GM12873 (cell line): Measurements from ENCODE around the gene GLB1L2.

Experiments used
- TF ChIP-seq, protein P1 (sequence below): IDR thresholded peaks from 2 replicates; pipeline ENCODE4 v1.5.1; 2012; ENCODE audit warnings: low read depth, mild to moderate bottlenecking, moderate library complexity, low read length, control low read depth; ENCODE audit not compliant: insufficient read depth; ENCODE audit errors: missing control alignments

GLB1L2 gene

DNA sequence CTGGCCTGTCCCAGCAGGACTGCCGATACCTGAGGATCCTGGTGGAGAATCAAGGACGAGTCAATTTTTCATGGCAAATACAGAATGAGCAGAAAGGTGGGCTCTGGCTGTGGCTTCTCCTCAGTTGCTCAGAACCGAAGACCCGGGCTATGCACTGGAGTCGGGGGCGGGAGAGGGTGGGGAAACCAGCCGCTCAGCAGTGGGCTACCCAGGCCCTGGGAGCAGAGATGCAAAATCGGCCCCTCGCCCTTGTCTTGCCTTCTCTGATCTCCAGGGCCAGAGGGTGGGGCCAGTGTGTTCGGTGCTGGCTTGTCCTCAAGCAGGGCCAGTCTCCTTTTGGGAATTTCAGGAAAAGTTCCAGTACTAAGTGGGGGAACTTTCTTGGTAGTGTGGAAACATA is 18.4 kb upstream of the GLB1L2 start:
- TF ChIP-seq, protein P1, sequence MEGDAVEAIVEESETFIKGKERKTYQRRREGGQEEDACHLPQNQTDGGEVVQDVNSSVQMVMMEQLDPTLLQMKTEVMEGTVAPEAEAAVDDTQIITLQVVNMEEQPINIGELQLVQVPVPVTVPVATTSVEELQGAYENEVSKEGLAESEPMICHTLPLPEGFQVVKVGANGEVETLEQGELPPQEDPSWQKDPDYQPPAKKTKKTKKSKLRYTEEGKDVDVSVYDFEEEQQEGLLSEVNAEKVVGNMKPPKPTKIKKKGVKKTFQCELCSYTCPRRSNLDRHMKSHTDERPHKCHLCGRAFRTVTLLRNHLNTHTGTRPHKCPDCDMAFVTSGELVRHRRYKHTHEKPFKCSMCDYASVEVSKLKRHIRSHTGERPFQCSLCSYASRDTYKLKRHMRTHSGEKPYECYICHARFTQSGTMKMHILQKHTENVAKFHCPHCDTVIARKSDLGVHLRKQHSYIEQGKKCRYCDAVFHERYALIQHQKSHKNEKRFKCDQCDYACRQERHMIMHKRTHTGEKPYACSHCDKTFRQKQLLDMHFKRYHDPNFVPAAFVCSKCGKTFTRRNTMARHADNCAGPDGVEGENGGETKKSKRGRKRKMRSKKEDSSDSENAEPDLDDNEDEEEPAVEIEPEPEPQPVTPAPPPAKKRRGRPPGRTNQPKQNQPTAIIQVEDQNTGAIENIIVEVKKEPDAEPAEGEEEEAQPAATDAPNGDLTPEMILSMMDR = no peak

DNA sequence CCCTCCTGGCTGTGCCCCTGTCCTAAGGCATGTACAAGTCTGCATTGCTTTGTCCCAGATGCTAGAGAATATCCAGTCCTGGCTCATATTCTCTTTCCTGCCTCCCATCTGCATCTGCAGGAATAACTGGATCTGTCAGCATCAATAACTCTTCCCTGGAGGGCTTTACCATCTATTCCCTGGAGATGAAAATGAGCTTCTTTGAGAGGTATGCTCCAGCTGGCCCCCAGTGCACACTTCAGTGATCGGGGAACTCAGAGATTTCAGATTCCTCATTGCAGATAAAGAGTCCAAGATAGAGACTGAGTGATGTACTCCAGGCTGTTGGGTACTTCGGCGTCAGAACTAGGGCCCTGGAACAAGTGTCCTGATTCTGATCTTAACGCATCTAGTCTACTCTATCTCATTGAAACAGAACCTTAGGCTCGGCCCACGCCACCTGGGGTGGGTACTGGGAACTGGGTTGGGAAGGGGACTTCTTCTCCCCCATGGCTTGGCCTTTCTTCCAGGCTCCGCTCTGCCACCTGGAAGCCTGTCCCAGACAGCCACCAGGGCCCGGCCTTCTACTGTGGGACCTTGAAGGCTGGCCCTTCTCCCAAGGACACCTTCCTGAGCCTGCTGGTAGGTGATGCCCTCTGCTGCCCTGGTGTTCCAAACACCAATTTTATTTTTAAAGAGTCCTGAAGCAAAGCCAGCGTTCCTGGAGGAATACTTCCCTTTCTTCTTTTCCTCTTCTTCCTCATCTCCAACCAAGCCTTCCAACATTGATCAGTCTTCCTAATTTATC is 17.8 kb upstream of the GLB1L2 start:
- TF ChIP-seq, protein P1 = no peak

DNA sequence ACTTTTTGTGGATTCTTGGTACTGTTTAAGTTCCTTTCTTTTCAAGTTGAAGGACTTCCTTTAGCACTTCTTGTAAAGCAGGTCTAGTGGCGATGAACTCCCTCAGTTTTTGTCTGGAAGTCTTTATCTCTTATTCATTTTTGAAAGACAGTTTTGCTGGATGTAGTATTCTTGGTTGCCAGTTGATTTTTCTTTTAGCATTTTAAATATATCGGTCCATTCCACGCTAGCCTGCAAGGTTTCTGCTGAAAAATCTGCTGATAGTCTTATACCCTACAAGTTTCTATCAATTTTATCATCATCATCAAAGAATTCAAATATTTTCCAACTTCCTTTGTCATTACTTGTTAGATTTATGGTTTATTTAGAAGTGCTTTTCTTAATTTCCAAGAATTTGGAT is 14.7 kb upstream of the GLB1L2 start:
- TF ChIP-seq, protein P1 = no peak

DNA sequence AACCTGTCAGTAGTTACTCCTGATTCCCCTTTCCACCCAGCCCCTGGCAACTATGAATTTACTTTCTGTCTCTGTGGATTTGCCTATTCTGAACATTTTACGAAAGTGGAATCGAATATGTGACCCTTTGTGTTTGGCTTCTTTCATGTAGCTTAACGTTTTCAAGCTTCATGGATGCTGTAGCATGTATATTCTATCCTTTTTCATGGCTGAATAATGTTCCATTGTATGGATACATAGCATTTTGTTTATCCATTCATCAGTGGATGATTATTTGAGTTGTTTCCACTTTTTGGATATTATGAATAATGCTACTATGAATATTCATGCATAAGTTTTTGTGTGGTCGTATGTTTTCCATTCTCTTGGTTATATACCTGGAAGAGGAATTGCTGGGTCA is 9.2 kb upstream of the GLB1L2 start:
- TF ChIP-seq, protein P1 = no peak

DNA sequence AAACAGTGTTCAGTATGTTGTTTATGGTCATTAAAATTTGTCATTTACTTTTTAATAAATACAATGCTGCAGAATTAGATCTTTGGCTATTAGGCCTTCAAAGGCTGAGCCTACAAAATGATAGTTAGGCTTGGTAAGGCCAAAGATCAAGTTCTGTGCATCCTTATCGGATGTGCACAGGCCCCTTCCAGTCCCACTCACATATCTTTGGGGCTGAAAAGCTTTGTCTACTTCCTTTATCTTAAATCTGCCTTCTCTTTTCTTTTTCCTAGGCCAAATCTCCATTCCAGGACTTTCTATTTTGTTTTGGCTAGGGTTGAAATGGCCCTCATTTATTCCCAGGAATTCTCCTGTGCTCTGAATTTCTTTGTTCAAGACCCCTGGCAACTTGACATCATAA is 3.4 kb upstream of the GLB1L2 start:
- TF ChIP-seq, protein P1 = no peak

DNA sequence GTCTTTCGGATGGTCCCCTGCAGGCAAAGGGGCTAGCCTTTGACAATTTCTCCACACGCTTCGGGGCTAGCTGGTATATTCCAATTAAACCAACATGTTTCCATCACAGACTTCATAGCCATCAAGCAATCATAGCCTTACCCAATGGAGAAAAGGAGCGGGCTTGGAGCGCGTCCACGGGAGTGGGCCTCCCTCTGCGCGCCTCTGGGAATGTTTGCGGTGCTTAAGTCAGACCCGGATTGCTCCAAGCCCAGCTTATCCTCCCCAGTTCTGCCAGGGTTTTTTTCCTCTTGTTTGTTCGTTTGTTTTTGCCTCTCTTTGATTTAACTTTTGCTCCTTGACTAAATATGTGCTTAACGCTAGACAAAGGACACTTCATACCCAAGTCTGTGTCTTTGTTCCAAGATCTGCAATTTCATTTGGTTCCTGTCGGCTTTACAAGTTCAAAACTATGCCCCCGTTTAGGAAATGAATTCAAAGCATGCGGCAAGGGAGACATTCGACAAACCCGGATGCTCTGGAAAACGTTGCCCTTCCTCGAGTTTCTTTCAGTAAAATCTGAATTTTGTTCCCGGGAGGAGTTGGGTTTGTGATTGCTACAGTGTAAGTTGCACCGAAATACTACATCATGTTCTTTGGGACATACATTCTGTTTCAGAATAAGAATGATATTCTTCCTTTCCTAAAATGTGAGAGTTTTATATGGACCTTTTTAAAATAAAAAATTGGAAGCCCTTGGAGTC is 1.0 kb upstream of the GLB1L2 start:
- TF ChIP-seq, protein P1 = no peak

DNA sequence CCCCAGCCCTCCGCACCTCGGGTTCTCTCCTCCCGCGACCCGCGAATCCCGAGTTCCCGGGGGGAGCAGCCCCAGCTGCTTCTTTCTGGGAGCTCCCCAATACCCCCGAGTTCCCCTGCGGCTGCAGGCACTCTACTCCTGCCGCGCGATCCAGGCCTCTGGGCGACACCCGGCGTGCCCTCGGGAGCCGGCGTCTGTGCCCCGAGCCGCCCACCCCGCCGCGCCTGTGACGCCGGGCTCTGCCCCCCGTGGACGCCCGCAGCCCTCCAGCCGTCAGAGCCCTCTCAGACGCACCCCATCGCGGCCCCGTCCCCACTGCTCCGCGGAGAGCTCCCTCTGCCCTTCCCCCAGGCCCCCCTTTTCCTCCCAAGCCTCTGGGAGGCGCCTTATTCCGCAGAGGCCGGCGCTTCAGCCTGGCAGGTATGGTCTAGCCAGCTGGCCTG is 422 bp downstream of the GLB1L2 start:
- TF ChIP-seq, protein P1 = no peak
